ENCODE measurements around the gene PRKACA. TPM values are rescaled to one million over a fixed set of nuclear protein-coding genes. Genes with fewer than 3 reads are reported as not detected.
"Not testable (repeated sequence)": the region's sequence is repeated elsewhere in the genome, so short reads cannot be mapped to it uniquely, and the experiment has no call there.

Gene PRKACA
- total and polyA plus RNA-seq, 4 donors = 53.7 to 125 (median 89.4) TPM

DNA sequence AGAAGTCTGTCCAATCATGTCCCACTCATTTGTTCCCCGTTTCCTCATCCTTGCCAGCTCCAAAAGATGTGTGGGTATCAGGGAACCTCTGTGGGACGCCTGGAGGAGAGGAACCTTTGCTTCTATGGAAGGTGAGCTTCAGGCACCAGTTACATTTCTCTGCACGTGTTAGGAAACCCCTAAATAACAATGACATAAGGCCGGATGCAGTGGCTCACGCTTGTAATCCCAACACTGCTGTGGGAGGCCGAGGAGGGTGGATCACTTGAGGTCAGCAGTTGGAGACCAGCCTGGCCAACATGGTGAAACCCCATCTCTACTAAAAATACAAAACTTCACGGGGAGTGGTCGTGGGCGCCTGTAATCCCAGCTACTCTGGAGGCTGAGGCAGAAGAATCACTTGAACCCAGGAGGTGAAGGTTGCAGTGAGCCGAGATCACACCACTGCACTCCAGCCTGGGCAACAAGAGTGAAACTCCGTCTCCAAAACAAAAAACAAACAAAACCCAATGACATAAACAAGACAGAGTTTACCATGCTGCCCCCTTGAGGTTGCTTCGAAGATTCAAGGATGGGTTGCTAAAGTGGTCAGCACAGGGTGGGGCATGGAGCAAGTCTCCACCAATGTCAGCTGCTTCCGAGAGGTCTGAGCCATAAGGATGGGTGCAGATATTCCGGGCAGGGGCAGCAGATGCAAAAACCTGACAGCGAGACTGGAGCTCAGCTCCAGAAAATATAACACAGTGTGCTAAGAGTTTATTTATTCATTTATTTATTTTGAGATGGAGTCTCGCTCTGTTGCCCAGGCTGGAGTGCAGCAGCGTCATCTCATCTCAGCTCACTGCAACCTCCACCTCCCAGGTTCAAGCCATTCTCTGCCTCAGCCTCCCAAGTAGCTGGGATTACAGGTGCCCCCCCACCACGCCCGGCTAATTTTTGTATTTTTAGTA is 74.6 kb downstream of the PRKACA start:
- H3K4me1 ChIP-seq (ENCODE audit: control insufficient read depth in 1 of 2, insufficient read depth in 2 of 2, low read length in 2 of 2); H3K36me3 ChIP-seq (ENCODE audit: control insufficient read depth in 1 of 2, insufficient read depth in 2 of 2, low read length in 1 of 2); H3K4me3 ChIP-seq (ENCODE audit: low read length in 2 of 2); H3K27me3 ChIP-seq (ENCODE audit: control insufficient read depth in 1 of 2, insufficient read depth in 2 of 2, low read length in 1 of 2); H3K27ac ChIP-seq (ENCODE audit: low read depth in 1 of 2, low read length in 2 of 2); H3K9me3 ChIP-seq (ENCODE audit: control insufficient read depth, low read length); intact Hi-C loops (cut with DNase I): not testable (repeated sequence)
- WGBS, 2 donors = 67 to 73% methylated on average over 19 of the region's 19 CpGs
- peak; percentile 78 for ATAC-seq (ENCODE audit: low FRiP score)
- DNase-seq = peak in 1 of 2 donors; percentile 53

Other genes starting within 250 kb of the PRKACA start
- gene NANOS3, start 240.6 kb downstream of the PRKACA start, total RNA-seq = 1 to 10 TPM in 1 of 2 donors, not detected in 1; 1.0 TPM
- 1 to 10 TPM in 1 of 2 donors, not detected in 1; 2.5 TPM for gene NANOS3, start 240.6 kb downstream of the PRKACA start, polyA plus RNA-seq
- gene BRME1, start 211.6 kb downstream of the PRKACA start, total RNA-seq = 1 to 10 TPM; 2.0 to 2.3 TPM
- gene BRME1, start 211.6 kb downstream of the PRKACA start, polyA plus RNA-seq = 1 to 10 TPM; 1.8 to 3.1 TPM
- 10 to 100 TPM; 26.9 to 37.2 TPM for gene CC2D1A, start 211.6 kb downstream of the PRKACA start, total RNA-seq
- 10 to 100 TPM; 22.3 to 67.6 TPM for gene CC2D1A, start 211.6 kb downstream of the PRKACA start, polyA plus RNA-seq
- gene PODNL1, start 179.3 kb downstream of the PRKACA start, total RNA-seq = 1 to 10 TPM; 4.3 to 9.8 TPM
- gene PODNL1, start 179.3 kb downstream of the PRKACA start, polyA plus RNA-seq = 10 to 100 TPM in 1 of 2 donors, 1 to 10 TPM in 1; 2.5 to 18.9 TPM
- 10 to 100 TPM; 21.8 to 25.3 TPM for gene DCAF15, start 165.3 kb downstream of the PRKACA start, total RNA-seq
- 10 to 100 TPM in 1 of 2 donors, 1 to 10 TPM in 1; 8.8 to 41.4 TPM for gene DCAF15, start 165.3 kb downstream of the PRKACA start, polyA plus RNA-seq
- 10 to 100 TPM; 11.6 to 17.7 TPM for gene RFX1, start 111.4 kb downstream of the PRKACA start, total RNA-seq
- 1 to 10 TPM; 1.9 to 4.6 TPM for gene RFX1, start 111.4 kb downstream of the PRKACA start, polyA plus RNA-seq
- gene RLN3, start 89.6 kb downstream of the PRKACA start, total RNA-seq = not detected
- gene RLN3, start 89.6 kb downstream of the PRKACA start, polyA plus RNA-seq = not detected
- gene IL27RA, start 86.0 kb downstream of the PRKACA start, total RNA-seq = 1 to 10 TPM; 2.8 to 5.5 TPM
- gene IL27RA, start 86.0 kb downstream of the PRKACA start, polyA plus RNA-seq = 1 to 10 TPM in 1 of 2 donors, under 1 TPM in 1; 0.36 to 1.3 TPM
- under 1 TPM in 1 of 2 donors, not detected in 1; 0.63 TPM for gene PALM3, start 55.7 kb downstream of the PRKACA start, total RNA-seq
- gene PALM3, start 55.7 kb downstream of the PRKACA start, polyA plus RNA-seq = 1 to 10 TPM in 1 of 2 donors, under 1 TPM in 1; 0.18 to 3.5 TPM
- gene MISP3, start 45.0 kb downstream of the PRKACA start, total RNA-seq = 1 to 10 TPM; 1.2 to 2.2 TPM
- 1 to 10 TPM; 4.7 to 6.6 TPM for gene MISP3, start 45.0 kb downstream of the PRKACA start, polyA plus RNA-seq
- gene C19orf67, start 32.0 kb downstream of the PRKACA start, total RNA-seq = not detected
- not detected for gene C19orf67, start 32.0 kb downstream of the PRKACA start, polyA plus RNA-seq
- 10 to 100 TPM; 28.1 to 32.9 TPM for gene SAMD1, start 27.0 kb downstream of the PRKACA start, total RNA-seq
- 10 to 100 TPM; 27.4 to 28.4 TPM for gene SAMD1, start 27.0 kb downstream of the PRKACA start, polyA plus RNA-seq
- gene ASF1B, start 18.8 kb upstream of the PRKACA start, total RNA-seq = 1 to 10 TPM; 1.4 to 2.0 TPM
- gene ASF1B, start 18.8 kb upstream of the PRKACA start, polyA plus RNA-seq = 1 to 10 TPM in 1 of 2 donors, under 1 TPM in 1; 0.49 to 1.3 TPM
- gene ADGRL1, start 88.4 kb upstream of the PRKACA start, total RNA-seq = 10 to 100 TPM; 11.0 to 26.3 TPM
- 1 to 10 TPM; 5.3 to 6.3 TPM for gene ADGRL1, start 88.4 kb upstream of the PRKACA start, polyA plus RNA-seq

Measured in aorta (tissue), 5 donors.